Breast epithelium (tissue), 4 donors: ENCODE data around the gene C3orf38. TPM values are rescaled to one million over a fixed set of nuclear protein-coding genes. Genes with fewer than 3 reads are reported as not detected.

Experiments used
- DNase-seq, 2 donors: peaks; one replicate each; pipeline ENCODE4 v3.0.0-alpha.2; 2019; ENCODE audit warnings: low spot score in 2 of 2
- H3K27ac ChIP-seq, 2 donors: fragments of 200-600 bp; sonication (generic) in 1 of 2; one replicate each; pipeline ENCODE4 v1.5.1; 2016 to 2019; ENCODE audit warnings: mild to moderate bottlenecking in 1 of 2
- H3K27me3 ChIP-seq, 2 donors: fragments of 200-600 bp; sonication (generic) in 1 of 2; one replicate each; pipeline versions ENCODE4 v1.5.1 to v1.6.0; 2017 to 2019; ENCODE audit warnings: control low read depth in 1 of 2, mild to moderate bottlenecking in 1 of 2
- H3K36me3 ChIP-seq: fragments of 200-600 bp; one replicate; pipeline ENCODE4 v1.5.1; 2019
- H3K4me1 ChIP-seq, 2 donors: fragments of 200-600 bp; sonication (generic); one replicate each; pipeline ENCODE4 v1.5.1; 2016 to 2019; ENCODE audit warnings: control low read depth in 1 of 2
- H3K4me3 ChIP-seq, 3 donors: fragments of 200-600 bp; sonication (generic); 1 replicate in 2 of 3; 2 replicates in 1 of 3; pipeline ENCODE4 v1.5.1; 2016 to 2019; ENCODE audit warnings: mild to moderate bottlenecking in 3 of 3, moderate library complexity in 2 of 3
- H3K9me3 ChIP-seq, 2 donors: fragments of 200-600 bp; sonication (generic) in 1 of 2; one replicate each; pipeline ENCODE4 v1.5.1; 2016 to 2019; ENCODE audit warnings: control low read depth in 1 of 2
- CTCF ChIP-seq, 3 donors: fragments of 450-650 bp; IDR thresholded peaks; one replicate each; pipeline ENCODE4 v1.5.1; 2016 to 2017; ENCODE audit warnings: antibody characterized with exemption in 3 of 3, mild to moderate bottlenecking in 3 of 3, moderate library complexity in 3 of 3
- POLR2A ChIP-seq: fragments of 450-650 bp; IDR thresholded peaks from one replicate; pipeline ENCODE4 v1.6.1; 2016; ENCODE audit warnings: antibody characterized with exemption, mild to moderate bottlenecking, moderate library complexity
- POLR2AphosphoS5 ChIP-seq, 3 donors: sonication (generic); formaldehyde crosslinking; IDR thresholded peaks; one replicate each; pipeline ENCODE4 v1.6.1; 2017; ENCODE audit warnings: antibody characterized with exemption in 3 of 3
- intact Hi-C: fragments of 100-400 bp; cut with DNase I; formaldehyde crosslinking; loops from one replicate; pipeline ENCODE4 v1.15.1; 2023; ENCODE audit warnings: low total_unique reads
- total RNA-seq, 3 donors: library from RNA; depleted of rRNA; stranded (reverse); fragments of >200 nt; gene quantifications; one replicate each; pipeline ENCODE4 v1.1.0, GENCODE V29; 2016

The C3orf38 gene
- total RNA-seq, 3 donors from 2014 or later, result 20.3 to 32.1 (median 23.0) TPM

- H3K9me3 ChIP-seq, result no peaks in the 10 kb centered on the region
- no peaks in the 10 kb centered on the region for H3K27me3 ChIP-seq
- intact Hi-C loops, result no loop called here
- TF ChIP-seq POLR2A (no peak), POLR2AphosphoS5 (IDR thresholded peaks at IDR 0.05) (no peak), CTCF (IDR thresholded peaks at IDR 0.05) (no peak)
- no peak for DNase-seq
- H3K36me3 ChIP-seq, result no peaks in the 10 kb centered on the region
- no peak overlapping the region for H3K4me3 ChIP-seq
- H3K27ac ChIP-seq, result no peak overlapping the region
- H3K4me1 ChIP-seq, result no peaks in the 10 kb centered on the region
Observed at GRCh38 chr3:88131695-88132094, 18.1 kb upstream of the C3orf38 start.

GRCh38 chr3:88132894-88133293, 16.9 kb upstream of the C3orf38 start:
- no peak overlapping the region for H3K4me3 ChIP-seq
- no peaks in the 10 kb centered on the region for H3K4me1 ChIP-seq
- intact Hi-C loops, result no loop called here
- no peaks in the 10 kb centered on the region for H3K27me3 ChIP-seq
- DNase-seq, result no peak
- H3K36me3 ChIP-seq, result no peaks in the 10 kb centered on the region
- no peaks in the 10 kb centered on the region for H3K9me3 ChIP-seq
- H3K27ac ChIP-seq, result no peak overlapping the region
- TF ChIP-seq POLR2A (no peak), POLR2AphosphoS5 (IDR thresholded peaks at IDR 0.05) (no peak)

GRCh38 chr3:88133711-88134263, 16.0 kb upstream of the C3orf38 start:
- intact Hi-C loops, result no loop called here
- H3K9me3 ChIP-seq, result no peaks in the 10 kb centered on the region
- H3K27ac ChIP-seq, result no peak overlapping the region
- TF ChIP-seq POLR2AphosphoS5 (IDR thresholded peaks at IDR 0.05), result no peak
- TF ChIP-seq POLR2A, result no peak
- TF ChIP-seq CTCF (IDR thresholded peaks at IDR 0.05), result no peak
- H3K36me3 ChIP-seq, result no peaks in the 10 kb centered on the region
- no peak overlapping the region for H3K4me3 ChIP-seq
- no peaks in the 10 kb centered on the region for H3K4me1 ChIP-seq
- no peaks in the 10 kb centered on the region for H3K27me3 ChIP-seq
- DNase-seq, result no peak

GRCh38 chr3:88137836-88138235, 11.9 kb upstream of the C3orf38 start:
- no peaks in the 10 kb centered on the region for H3K36me3 ChIP-seq
- no peak overlapping the region for H3K4me3 ChIP-seq
- H3K4me1 ChIP-seq, result no peaks in the 10 kb centered on the region
- H3K27me3 ChIP-seq, result no peaks in the 10 kb centered on the region
- H3K9me3 ChIP-seq, result no peaks in the 10 kb centered on the region
- TF ChIP-seq POLR2AphosphoS5 (IDR thresholded peaks at IDR 0.05) (no peak), CTCF (IDR thresholded peaks at IDR 0.05) (no peak), POLR2A (no peak)
- intact Hi-C loops, result no loop called here
- no peak overlapping the region for H3K27ac ChIP-seq
- no peak for DNase-seq

GRCh38 chr3:88141458-88142083, 8.2 kb upstream of the C3orf38 start:
- DNase-seq, result no peak
- H3K4me3 ChIP-seq, result no peak overlapping the region
- no peak overlapping the region for H3K27ac ChIP-seq
- no peaks in the 10 kb centered on the region for H3K4me1 ChIP-seq
- H3K27me3 ChIP-seq, result no peaks in the 10 kb centered on the region
- intact Hi-C loops, result no loop called here
- no peaks in the 10 kb centered on the region for H3K36me3 ChIP-seq
- TF ChIP-seq POLR2AphosphoS5 (IDR thresholded peaks at IDR 0.05) (no peak), CTCF (IDR thresholded peaks at IDR 0.05) (no peak), POLR2A (no peak)
- no peaks in the 10 kb centered on the region for H3K9me3 ChIP-seq
